K562 (cell line): ENCODE data around the gene C1orf87. TPM values are rescaled to one million over a fixed set of nuclear protein-coding genes. Genes with fewer than 3 reads are reported as not detected.

ENCODE experiments used
- ATAC-seq: fragments of 200-7000 bp; cut with Tn5 transposase; 3 replicates; pipeline ENCODE4 v1.9.1; 2020; ENCODE audit warnings: moderate library complexity
- BruUV-seq: library from RNA; stranded (reverse); fragments of 400-500 nt; replicated peaks from 2 replicates; lab custom pipeline; 2021; lab: Mats Ljungman, UMichigan
- CTCF ChIA-PET: fragments of 300-600 bp; formaldehyde crosslinking; extraction: SDS; loops from one replicate; lab custom pipeline; 2021; ENCODE audit warnings: low intra/inter-chr PET ratio; lab: Yijun Ruan, JAX
- POLR2A ChIA-PET: fragments of 300-600, 350-650 bp; sonication (Branson Sonifier 250); formaldehyde crosslinking; extraction: SDS; loops from one replicate; lab custom pipeline; 2021; ENCODE audit warnings: antibody characterized with exemption, inconsistent platforms; lab: Yijun Ruan, JAX
- DNase-seq, 4 experiments: peaks; one replicate each; pipeline versions ENCODE4 v3.0.0 to v3.0.0-alpha.2; 2011 to 2018; ENCODE audit warnings: low spot score in 3 of 4, mixed read lengths in 3 of 4; ENCODE audit errors: extremely low read depth in 1 of 4
- FAIRE-seq: peaks from 2 replicates; lab custom pipeline; 2011; peaks lifted over from hg19 to GRCh38; lab: Jason Lieb, UNC
- H2AFZ ChIP-seq: 2 replicates; pipeline ENCODE4 v1.6.0; 2011; ENCODE audit warnings: low read depth, low read length, control low read depth, inconsistent platforms
- H3K27ac ChIP-seq: fragments of 200-600 bp; 3 replicates; pipeline ENCODE4 v1.8.0; 2011; ENCODE audit warnings: low read depth, mild to moderate bottlenecking, control low read depth, inconsistent platforms, low read length, moderate library complexity, mixed read lengths; ENCODE audit errors: extremely low read depth
- H3K27me3 ChIP-seq, 2 experiments: fragments of 300-600 bp in 1 of 2; 2 replicates in 1 of 2; 3 replicates in 1 of 2; pipeline versions ENCODE4 v1.6.0 to v1.8.0; 2011; ENCODE audit warnings: inconsistent platforms in 2 of 2, low read length in 2 of 2, mild to moderate bottlenecking in 1 of 2, mixed read lengths in 1 of 2, moderate library complexity in 1 of 2; ENCODE audit not compliant: control insufficient read depth in 2 of 2, insufficient read depth in 2 of 2
- H3K36me3 ChIP-seq: fragments of 300-600 bp; 3 replicates; pipeline ENCODE4 v1.8.0; 2011; ENCODE audit warnings: mild to moderate bottlenecking, low read length, inconsistent platforms; ENCODE audit not compliant: control insufficient read depth, insufficient read depth
- H3K4me1 ChIP-seq, 2 experiments: fragments of 200-600 bp in 1 of 2; replicated peaks in 1 of 2; 2 replicates in 1 of 2; 3 replicates in 1 of 2; pipeline versions ENCODE4 v1.5.1 to v1.8.0; 2011; ENCODE audit warnings: inconsistent platforms in 2 of 2, low read length in 2 of 2, mild to moderate bottlenecking in 1 of 2, mixed read lengths in 1 of 2, moderate library complexity in 1 of 2; ENCODE audit not compliant: control insufficient read depth in 2 of 2, insufficient read depth in 2 of 2
- H3K4me2 ChIP-seq: 2 replicates; pipeline ENCODE4 v1.6.1; 2011; ENCODE audit warnings: low read length, control low read depth, inconsistent platforms, mixed read lengths; ENCODE audit not compliant: insufficient read depth
- H3K4me3 ChIP-seq: fragments of 200-600 bp; sonication (generic), shearing (Covaris generic); 2 replicates; pipeline ENCODE4 v1.5.1; 2016; ENCODE audit warnings: control low read depth, inconsistent platforms
- H3K79me2 ChIP-seq: fragments of 200-600 bp; 3 replicates; pipeline ENCODE4 v1.8.0; 2011; ENCODE audit warnings: low read length, inconsistent platforms; ENCODE audit not compliant: control insufficient read depth, insufficient read depth
- H3K9ac ChIP-seq, 2 experiments: 2 replicates each; pipeline versions ENCODE4 v1.6.0 to v1.6.1; 2011; ENCODE audit warnings: low read depth in 2 of 2, low read length in 2 of 2, control low read depth in 1 of 2, inconsistent platforms in 1 of 2, mild to moderate bottlenecking in 1 of 2, mixed read lengths in 1 of 2; ENCODE audit not compliant: insufficient read depth in 1 of 2
- H3K9me1 ChIP-seq: one replicate; pipeline ENCODE4 v1.6.0; 2011; ENCODE audit warnings: inconsistent platforms, mild to moderate bottlenecking, low read length, moderate library complexity; ENCODE audit not compliant: control insufficient read depth, insufficient read depth
- H3K9me3 ChIP-seq: replicated peaks from 2 replicates; pipeline ENCODE4 v1.5.1; 2011; ENCODE audit warnings: low read depth, low read length, inconsistent platforms; ENCODE audit not compliant: control insufficient read depth, insufficient read depth
- H4K20me1 ChIP-seq: replicated peaks from 2 replicates; pipeline ENCODE4 v1.6.1; 2011; ENCODE audit warnings: low read length, inconsistent platforms, mixed read lengths; ENCODE audit not compliant: control insufficient read depth, insufficient read depth
- MNT ChIP-seq, 2 experiments: fragments of 450-650 bp; conservative IDR thresholded peaks; 2 replicates each; pipeline ENCODE4 v1.6.1; 2017; ENCODE audit warnings: mild to moderate bottlenecking in 2 of 2, moderate library complexity in 2 of 2
- MTA2 ChIP-seq: fragments of 450-650 bp; IDR thresholded peaks from 2 replicates; pipeline ENCODE4 v1.6.1; 2016; ENCODE audit warnings: low read depth
- MTA3 ChIP-seq: fragments of 450-650 bp; formaldehyde crosslinking; IDR thresholded peaks from 2 replicates; pipeline ENCODE4 v1.6.1; 2017; ENCODE audit warnings: mild to moderate bottlenecking, borderline replicate concordance
- PHTF2 ChIP-seq: fragments of 250-450 bp; sonication (Bioruptor Pico); IDR thresholded peaks from 2 replicates; pipeline ENCODE4 v1.5.0; 2021; ENCODE audit warnings: mild to moderate bottlenecking
- POLR3A ChIP-seq: IDR thresholded peaks from 2 replicates; pipeline ENCODE4 v1.6.1; 2011; ENCODE audit warnings: borderline replicate concordance, mild to moderate bottlenecking, moderate library complexity; ENCODE audit not compliant: insufficient read length, insufficient read depth; ENCODE audit errors: extremely low read depth
- SLC30A9 ChIP-seq: fragments of 250-450 bp; sonication (Bioruptor Pico); IDR thresholded peaks from 2 replicates; pipeline ENCODE4 v1.8.0; 2022; ENCODE audit warnings: mild to moderate bottlenecking, moderate library complexity
- SNAPC5 ChIP-seq: fragments of 250-450 bp; sonication (Bioruptor Pico); IDR thresholded peaks from 2 replicates; pipeline ENCODE4 v1.8.0; 2021; ENCODE audit warnings: moderate library complexity, mild to moderate bottlenecking, inconsistent platforms
- ZNF174 ChIP-seq: fragments of 250-450 bp; sonication (Bioruptor Pico); IDR thresholded peaks from 2 replicates; pipeline ENCODE4 v1.4.0; 2020; ENCODE audit warnings: mild to moderate bottlenecking
- ZNF695 ChIP-seq: fragments of 450-650 bp; formaldehyde crosslinking; IDR thresholded peaks from 2 replicates; pipeline ENCODE4 v1.4.0; 2020; ENCODE audit warnings: mild to moderate bottlenecking, moderate library complexity
- ZNF699 ChIP-seq: fragments of 250-450 bp; sonication (Bioruptor Pico); IDR thresholded peaks from 2 replicates; pipeline ENCODE4 v1.8.0; 2021; ENCODE audit warnings: mild to moderate bottlenecking, moderate library complexity; ENCODE audit not compliant: insufficient replicate concordance
- WGBS: fragments of 100-300 bp; shearing (Covaris generic); methylation state at CpG from one replicate; pipeline ENCODE4 v1.1.6; 2016; ENCODE audit warnings: low coverage, mixed read lengths; ENCODE audit not compliant: insufficient coverage; ENCODE audit errors: missing lambda C conversion rate; 5-methylcytosine and 5-hydroxymethylcytosine counted together
- in situ Hi-C: fragments of 300-500 bp; cut with MboI; formaldehyde crosslinking; loops from 4 replicates; pipeline ENCODE4 v1.15.0; 2018; ENCODE audit warnings: inconsistent platforms, mixed read lengths
- intact Hi-C: fragments of 100-400 bp; cut with micrococcal nuclease; formaldehyde crosslinking; loops from 2 replicates; pipeline ENCODE4 v1.14.2; 2022
- polyA plus RNA-seq, 8 experiments: library from polyadenylated mRNA; depleted of rRNA in 4 of 8; stranded (reverse) in 5 of 8; unstranded in 3 of 8; fragments of >200 nt; fragmentation: Nextera tagmentation in 2 of 8; fragmentation: Illumina TruSeq in 1 of 8; extraction: Ambion mirVana in 2 of 8; extraction: Trizol in 1 of 8; gene quantifications; 2 replicates each; pipeline versions ENCODE4 v1.2.1 to v1.2.3, GENCODE V29; 2011 to 2014; ENCODE audit warnings: inconsistent platforms in 1 of 8, missing spikeins in 1 of 8
- total RNA-seq, 7 experiments: library from RNA; depleted of rRNA in 6 of 7; stranded (reverse); fragments of >200 nt in 6 of 7; fragmentation: Illumina TruSeq in 2 of 7; extraction: Trizol in 2 of 7; gene quantifications; 2 replicates each; pipeline versions ENCODE4 v1.2.1 to v1.2.3, GENCODE V29; 2011 to 2021; ENCODE audit warnings: low replicate concordance in 1 of 7
- TF ChIP-seq, protein P1 (sequence below): fragments of 450-650 bp; IDR thresholded peaks from 2 replicates; pipeline ENCODE4 v1.6.1; 2017; ENCODE audit warnings: antibody characterized with exemption, mild to moderate bottlenecking

The C1orf87 gene
- total and polyA plus RNA-seq, 9 of the 15 experiments (the other 6 are each of a cell fraction or from before 2014, with no cell fraction given) = not detected

- Histone ChIP-seq H4K20me1 (no peaks in the 10 kb centered on the region), H3K4me3 (no peak overlapping the region), H3K9ac (no peak overlapping the region), H3K36me3 (no peaks in the 10 kb centered on the region), H3K9me3 (no peaks in the 10 kb centered on the region; the same call in 1 of the 2 replicates), H3K27me3 (no peaks in the 10 kb centered on the region), H3K79me2 (no peaks in the 10 kb centered on the region), H3K27ac (no peak overlapping the region), H2AFZ (no peak overlapping the region), H3K4me2 (no peak overlapping the region), H3K4me1 (no peaks in the 10 kb centered on the region), H3K9me1 (no peaks in the 10 kb centered on the region)
- FAIRE-seq (no peak), DNase-seq (no peak), ATAC-seq (no peak)
- intact Hi-C loops (no loop called here), in situ Hi-C loops (no loop called here)
- ChIA-PET POLR2A (no interaction called here), CTCF (no interaction called here)
- no TSS peak for BruUV-seq
- WGBS = 0% methylated on average over 1 of the region's 1 CpG
- no peak for TF ChIP-seq MTA2
Measured at GRCh38 chr1:60066001-60066400, 7.6 kb downstream of the C1orf87 start.

DNA sequence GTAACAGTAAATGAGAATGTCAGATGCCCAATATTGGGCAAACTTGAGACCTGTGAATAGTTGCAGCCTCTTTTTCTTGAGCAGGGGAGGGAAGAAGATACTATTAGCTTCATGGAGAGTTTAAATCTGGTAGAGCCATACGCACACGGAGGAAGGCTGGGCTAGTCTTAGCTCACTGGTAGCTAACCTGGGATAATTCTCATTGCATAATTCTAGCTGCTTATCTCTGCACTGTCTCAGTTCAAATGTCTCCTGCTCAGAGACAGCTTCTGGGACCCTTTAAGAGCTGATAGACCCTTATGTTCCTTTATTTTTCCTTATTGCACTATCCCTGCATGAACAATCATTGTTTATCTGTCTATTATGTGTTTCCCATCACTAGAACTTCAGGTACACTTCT lies 8.4 kb downstream of the C1orf87 start:
- in situ Hi-C loops (no loop called here), intact Hi-C loops (no loop called here)
- CTCF ChIA-PET = no interaction called here
- Histone ChIP-seq H3K9me1 (no peaks in the 10 kb centered on the region), H3K27me3 (no peaks in the 10 kb centered on the region), H4K20me1 (no peaks in the 10 kb centered on the region), H3K27ac (no peak overlapping the region), H3K9me3 (no peaks in the 10 kb centered on the region; the same call in 1 of the 2 replicates), H3K36me3 (no peaks in the 10 kb centered on the region), H3K79me2 (no peaks in the 10 kb centered on the region), H3K4me3 (no peak overlapping the region), H2AFZ (no peak overlapping the region), H3K4me1 (no peaks in the 10 kb centered on the region), H3K9ac (no peak overlapping the region), H3K4me2 (no peak overlapping the region)
- FAIRE-seq (no peak), ATAC-seq (no peak), DNase-seq (no peak)
- no TSS peak for BruUV-seq
- WGBS = 0% methylated on average over 2 of the region's 2 CpGs
- POLR2A ChIA-PET = no interaction called here
- TF ChIP-seq ZNF695 (CRISPR knock-in tag) = no peak
- TF ChIP-seq MNT (conservative IDR thresholded peaks at IDR 0.05) = no peak
- TF ChIP-seq ZNF699 (CRISPR knock-in tag) = no peak
- TF ChIP-seq POLR3A = no peak
- TF ChIP-seq SLC30A9 = no peak
- no peak for TF ChIP-seq PHTF2 (CRISPR knock-in tag)
- no peak for TF ChIP-seq SNAPC5
- TF ChIP-seq MTA3 = no peak
- no peak for TF ChIP-seq ZNF174 (CRISPR knock-in tag)
- TF ChIP-seq, protein P1, sequence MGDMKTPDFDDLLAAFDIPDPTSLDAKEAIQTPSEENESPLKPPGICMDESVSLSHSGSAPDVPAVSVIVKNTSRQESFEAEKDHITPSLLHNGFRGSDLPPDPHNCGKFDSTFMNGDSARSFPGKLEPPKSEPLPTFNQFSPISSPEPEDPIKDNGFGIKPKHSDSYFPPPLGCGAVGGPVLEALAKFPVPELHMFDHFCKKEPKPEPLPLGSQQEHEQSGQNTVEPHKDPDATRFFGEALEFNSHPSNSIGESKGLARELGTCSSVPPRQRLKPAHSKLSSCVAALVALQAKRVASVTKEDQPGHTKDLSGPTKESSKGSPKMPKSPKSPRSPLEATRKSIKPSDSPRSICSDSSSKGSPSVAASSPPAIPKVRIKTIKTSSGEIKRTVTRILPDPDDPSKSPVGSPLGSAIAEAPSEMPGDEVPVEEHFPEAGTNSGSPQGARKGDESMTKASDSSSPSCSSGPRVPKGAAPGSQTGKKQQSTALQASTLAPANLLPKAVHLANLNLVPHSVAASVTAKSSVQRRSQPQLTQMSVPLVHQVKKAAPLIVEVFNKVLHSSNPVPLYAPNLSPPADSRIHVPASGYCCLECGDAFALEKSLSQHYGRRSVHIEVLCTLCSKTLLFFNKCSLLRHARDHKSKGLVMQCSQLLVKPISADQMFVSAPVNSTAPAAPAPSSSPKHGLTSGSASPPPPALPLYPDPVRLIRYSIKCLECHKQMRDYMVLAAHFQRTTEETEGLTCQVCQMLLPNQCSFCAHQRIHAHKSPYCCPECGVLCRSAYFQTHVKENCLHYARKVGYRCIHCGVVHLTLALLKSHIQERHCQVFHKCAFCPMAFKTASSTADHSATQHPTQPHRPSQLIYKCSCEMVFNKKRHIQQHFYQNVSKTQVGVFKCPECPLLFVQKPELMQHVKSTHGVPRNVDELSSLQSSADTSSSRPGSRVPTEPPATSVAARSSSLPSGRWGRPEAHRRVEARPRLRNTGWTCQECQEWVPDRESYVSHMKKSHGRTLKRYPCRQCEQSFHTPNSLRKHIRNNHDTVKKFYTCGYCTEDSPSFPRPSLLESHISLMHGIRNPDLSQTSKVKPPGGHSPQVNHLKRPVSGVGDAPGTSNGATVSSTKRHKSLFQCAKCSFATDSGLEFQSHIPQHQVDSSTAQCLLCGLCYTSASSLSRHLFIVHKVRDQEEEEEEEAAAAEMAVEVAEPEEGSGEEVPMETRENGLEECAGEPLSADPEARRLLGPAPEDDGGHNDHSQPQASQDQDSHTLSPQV = no peak
